ENCODE data around the gene TNFSF12.

Gene TNFSF12

GRCh38 chr17:7561589-7562207, 12.8 kb downstream of the TNFSF12 start, which contains the start of gene SENP3:
Gene SENP3, plus strand, starts transcription at chr17:7561919. Its CDS starts 1,158 bp downstream, at chr17:7563077.
- H3K4me3 ChIP-seq (ENCODE audit: low read depth, low read length): peak within 1 kb of the TSS; percentile 79
- no peak for TF ChIP-seq CTCF (IDR thresholded peaks at IDR 0.05; ENCODE audit: low read depth, low read length)

- no peak for TF ChIP-seq CTCF (IDR thresholded peaks at IDR 0.05; ENCODE audit: low read depth, low read length)
- H3K4me3 ChIP-seq (ENCODE audit: low read depth, low read length): peak overlapping the region; percentile 79
Observed at GRCh38 chr17:7562208-7562605, 13.3 kb downstream of the TNFSF12 start.

GRCh38 chr17:7563115-7563869, 14.4 kb downstream of the TNFSF12 start:
- TF ChIP-seq CTCF (IDR thresholded peaks at IDR 0.05; ENCODE audit: low read depth, low read length): no peak
- H3K4me3 ChIP-seq (ENCODE audit: low read depth, low read length): peak overlapping the region; percentile 79

GRCh38 chr17:7569571-7569970, 20.7 kb downstream of the TNFSF12 start:
- H3K4me3 ChIP-seq (ENCODE audit: low read depth, low read length): no peak overlapping the region
- no peak for TF ChIP-seq CTCF (IDR thresholded peaks at IDR 0.05; ENCODE audit: low read depth, low read length)

GRCh38 chr17:7570351-7570750, 21.5 kb downstream of the TNFSF12 start:
- TF ChIP-seq CTCF (IDR thresholded peaks at IDR 0.05; ENCODE audit: low read depth, low read length): no peak
- no peak overlapping the region for H3K4me3 ChIP-seq (ENCODE audit: low read depth, low read length)

GRCh38 chr17:7572338-7572587, 23.4 kb downstream of the TNFSF12 start:
- no peak for TF ChIP-seq CTCF (IDR thresholded peaks at IDR 0.05; ENCODE audit: low read depth, low read length)
- H3K4me3 ChIP-seq (ENCODE audit: low read depth, low read length): peak overlapping the region; percentile 65

- peak overlapping the region; percentile 97 for H3K4me3 ChIP-seq (ENCODE audit: low read depth, low read length)
- TF ChIP-seq CTCF (IDR thresholded peaks at IDR 0.05; ENCODE audit: low read depth, low read length): no peak
Observed at GRCh38 chr17:7572588-7573323, 23.9 kb downstream of the TNFSF12 start.
